Transverse colon (tissue), 4 donors: ENCODE results near the gene MAFG. TPM values are rescaled to one million over a fixed set of nuclear protein-coding genes. Genes with fewer than 3 reads are reported as not detected.

Experiments used
- DNase-seq: peaks from one replicate; pipeline ENCODE4 v3.0.0-alpha.2; 2019
- H3K27ac ChIP-seq, 4 donors: fragments of 200-600 bp; sonication (generic); 2 replicates each; pipeline ENCODE4 v1.5.1; 2016 to 2018; ENCODE audit warnings: inconsistent platforms in 4 of 4
- H3K27me3 ChIP-seq: fragments of 200-600 bp; sonication (generic); 2 replicates; pipeline ENCODE4 v1.5.1; 2017; ENCODE audit warnings: inconsistent platforms
- H3K36me3 ChIP-seq, 4 donors: fragments of 200-600 bp; sonication (generic); 2 replicates each; pipeline ENCODE4 v1.5.1; 2017 to 2019; ENCODE audit warnings: inconsistent platforms in 4 of 4
- H3K4me1 ChIP-seq, 4 donors: fragments of 200-600 bp; sonication (generic); 2 replicates each; pipeline ENCODE4 v1.5.1; 2017 to 2020; ENCODE audit warnings: inconsistent platforms in 4 of 4
- H3K4me3 ChIP-seq, 4 donors: fragments of 200-600 bp; sonication (generic); 1 replicate in 1 of 4; 2 replicates in 3 of 4; pipeline versions ENCODE4 v1.5.1 to v1.6.1; 2017 to 2019; ENCODE audit warnings: inconsistent platforms in 4 of 4
- H3K9me3 ChIP-seq, 2 donors: fragments of 200-600 bp; sonication (generic); 2 replicates each; pipeline ENCODE4 v1.5.1; 2017 to 2019; ENCODE audit warnings: inconsistent platforms in 2 of 2
- EP300 ChIP-seq: sonication (generic); formaldehyde crosslinking; IDR thresholded peaks from one replicate; pipeline ENCODE4 v1.6.1; 2017; ENCODE audit warnings: antibody characterized with exemption, low read depth
- POLR2A ChIP-seq: fragments of 450-650 bp; IDR thresholded peaks from one replicate; pipeline ENCODE4 v1.6.1; 2016; ENCODE audit warnings: antibody characterized with exemption, mild to moderate bottlenecking, moderate library complexity
- POLR2AphosphoS5 ChIP-seq, 3 donors: sonication (generic); formaldehyde crosslinking; IDR thresholded peaks; one replicate each; pipeline ENCODE4 v1.6.1; 2016; ENCODE audit warnings: antibody characterized with exemption in 3 of 3
- WGBS, 2 donors: methylation state at CpG; one replicate each; pipeline ENCODE4 v1.1.5; 2018; ENCODE audit warnings: low coverage in 1 of 2; 5-methylcytosine and 5-hydroxymethylcytosine counted together
- in situ Hi-C, 4 donors: fragments of 200-750 bp; cut with MboI; loops; one replicate each; pipeline versions ENCODE4 v1.15.0 to v1.15.1; 2017; ENCODE audit warnings: low sequenced_read_pairs in 3 of 4, low pct_ligation_motif_present in 1 of 4, low pct_unique_long_range_greater_than_20kb in 1 of 4
- intact Hi-C: fragments of 100-400 bp; cut with DNase I; formaldehyde crosslinking; loops from one replicate; pipeline ENCODE4 v1.15.1; 2023; ENCODE audit warnings: low total_unique reads
- total RNA-seq, 4 donors: library from RNA; depleted of rRNA; stranded (reverse); fragments of >200 nt; gene quantifications; one replicate each; pipeline ENCODE4 v1.1.0, GENCODE V29; 2016
- TF ChIP-seq, protein P1 (sequence below), 5 experiments: fragments of 200-600 bp in 3 of 5; fragments of 450-650 bp in 2 of 5; sonication (generic) in 3 of 5; IDR thresholded peaks; 1 replicate in 2 of 5; 2 replicates in 3 of 5; pipeline ENCODE4 v1.5.1; 2016 to 2017; ENCODE audit warnings: antibody characterized with exemption in 5 of 5, inconsistent platforms in 3 of 5, mild to moderate bottlenecking in 2 of 5, moderate library complexity in 1 of 5

The MAFG gene
- total RNA-seq, 4 donors from 2014 or later, result 22.4 to 34.4 (median 24.3) TPM

DNA sequence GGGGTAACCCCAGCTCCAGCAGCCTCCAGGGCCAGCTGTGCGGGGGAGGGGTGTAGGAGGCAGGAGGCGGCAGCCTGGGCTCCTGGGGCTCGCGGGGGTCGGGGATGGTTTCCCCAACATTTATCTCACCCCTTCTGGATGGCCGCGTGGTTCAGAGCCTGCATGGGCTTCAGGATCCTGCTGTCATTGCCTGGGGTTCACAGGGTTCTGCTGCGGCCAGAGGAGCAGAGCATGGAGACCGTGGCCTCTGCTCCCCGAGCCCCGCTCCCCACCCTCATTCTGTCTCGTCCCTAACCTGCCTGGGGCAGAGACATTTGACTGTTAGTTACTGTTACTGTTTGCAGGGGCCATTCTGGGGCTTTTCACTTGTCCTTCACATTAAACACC is 14.6 kb upstream of the MAFG start:
- no peaks in the 10 kb centered on the region for H3K9me3 ChIP-seq
- intact Hi-C loops (no loop called here), in situ Hi-C loops (no loop called here)
- TF ChIP-seq, protein P1, sequence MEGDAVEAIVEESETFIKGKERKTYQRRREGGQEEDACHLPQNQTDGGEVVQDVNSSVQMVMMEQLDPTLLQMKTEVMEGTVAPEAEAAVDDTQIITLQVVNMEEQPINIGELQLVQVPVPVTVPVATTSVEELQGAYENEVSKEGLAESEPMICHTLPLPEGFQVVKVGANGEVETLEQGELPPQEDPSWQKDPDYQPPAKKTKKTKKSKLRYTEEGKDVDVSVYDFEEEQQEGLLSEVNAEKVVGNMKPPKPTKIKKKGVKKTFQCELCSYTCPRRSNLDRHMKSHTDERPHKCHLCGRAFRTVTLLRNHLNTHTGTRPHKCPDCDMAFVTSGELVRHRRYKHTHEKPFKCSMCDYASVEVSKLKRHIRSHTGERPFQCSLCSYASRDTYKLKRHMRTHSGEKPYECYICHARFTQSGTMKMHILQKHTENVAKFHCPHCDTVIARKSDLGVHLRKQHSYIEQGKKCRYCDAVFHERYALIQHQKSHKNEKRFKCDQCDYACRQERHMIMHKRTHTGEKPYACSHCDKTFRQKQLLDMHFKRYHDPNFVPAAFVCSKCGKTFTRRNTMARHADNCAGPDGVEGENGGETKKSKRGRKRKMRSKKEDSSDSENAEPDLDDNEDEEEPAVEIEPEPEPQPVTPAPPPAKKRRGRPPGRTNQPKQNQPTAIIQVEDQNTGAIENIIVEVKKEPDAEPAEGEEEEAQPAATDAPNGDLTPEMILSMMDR (IDR thresholded peaks at IDR 0.05), result no peak
- TF ChIP-seq POLR2A, result no peak
- no peak for TF ChIP-seq EP300
- TF ChIP-seq POLR2AphosphoS5 (IDR thresholded peaks at IDR 0.05), result no peak
- H3K27ac ChIP-seq, result no peak overlapping the region
- 53% methylated on average over 11 of the region's 12 CpGs; no CpG with 5 or more reads in 1 of the 2 donors for WGBS, 2 donors
- no peaks in the 10 kb centered on the region for H3K36me3 ChIP-seq
- no peak overlapping the region for H3K4me3 ChIP-seq
- peaks cover 36% of the 10 kb centered on the region for H3K27me3 ChIP-seq
- peaks cover 0 to 9% (median 7%) of the 10 kb centered on the region in 4 donors for H3K4me1 ChIP-seq
- DNase-seq, result no peak

DNA sequence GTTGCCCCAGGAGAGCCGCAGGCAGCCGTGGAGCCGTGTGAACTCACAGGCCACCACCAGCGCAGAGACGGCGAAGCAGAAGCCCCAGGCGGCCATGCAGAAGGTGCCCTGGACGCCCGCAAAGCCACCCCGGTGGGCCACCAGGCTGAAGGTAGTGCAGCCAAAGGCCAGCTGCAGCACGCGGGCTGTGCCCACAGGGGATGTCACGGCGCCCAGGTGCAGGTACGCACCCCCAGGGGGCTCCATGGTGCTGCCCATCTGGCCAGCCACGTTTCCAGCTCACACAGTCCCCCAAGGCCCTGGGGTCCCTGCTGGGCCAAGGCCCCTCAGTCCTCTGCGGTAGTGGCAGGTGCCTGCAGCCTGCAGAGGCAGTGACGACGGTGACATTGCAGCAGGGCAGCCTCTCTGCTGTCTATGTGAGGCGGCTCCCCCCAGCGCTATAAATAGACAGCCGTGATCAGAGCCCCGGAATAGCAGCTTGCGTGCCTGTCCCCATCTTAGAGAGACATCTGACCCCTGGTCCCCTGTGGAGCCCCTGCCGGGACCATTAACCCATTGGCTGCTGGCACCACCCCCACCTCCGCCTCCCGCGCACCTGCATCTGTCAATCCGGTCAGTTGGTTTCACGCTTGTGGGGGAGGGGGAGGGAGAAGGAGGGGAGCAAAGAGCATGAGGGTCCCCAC is 14.1 kb upstream of the MAFG start:
- TF ChIP-seq, protein P1 (IDR thresholded peaks at IDR 0.05), result no peak
- no peak for TF ChIP-seq EP300
- TF ChIP-seq POLR2A, result no peak
- no peak for TF ChIP-seq POLR2AphosphoS5 (IDR thresholded peaks at IDR 0.05)
- Histone ChIP-seq H3K4me3 (no peak overlapping the region), H3K4me1 (peaks cover 3 to 13% (median 11%) of the 10 kb centered on the region in 4 donors), H3K27ac (no peak overlapping the region), H3K27me3 (peaks cover 36% of the 10 kb centered on the region), H3K36me3 (no peaks in the 10 kb centered on the region), H3K9me3 (no peaks in the 10 kb centered on the region)
- 46% methylated on average over 30 of the region's 30 CpGs; no CpG with 5 or more reads in 1 of the 2 donors for WGBS, 2 donors
- intact Hi-C loops (no loop called here), in situ Hi-C loops (no loop called here)
- DNase-seq, result no peak

DNA sequence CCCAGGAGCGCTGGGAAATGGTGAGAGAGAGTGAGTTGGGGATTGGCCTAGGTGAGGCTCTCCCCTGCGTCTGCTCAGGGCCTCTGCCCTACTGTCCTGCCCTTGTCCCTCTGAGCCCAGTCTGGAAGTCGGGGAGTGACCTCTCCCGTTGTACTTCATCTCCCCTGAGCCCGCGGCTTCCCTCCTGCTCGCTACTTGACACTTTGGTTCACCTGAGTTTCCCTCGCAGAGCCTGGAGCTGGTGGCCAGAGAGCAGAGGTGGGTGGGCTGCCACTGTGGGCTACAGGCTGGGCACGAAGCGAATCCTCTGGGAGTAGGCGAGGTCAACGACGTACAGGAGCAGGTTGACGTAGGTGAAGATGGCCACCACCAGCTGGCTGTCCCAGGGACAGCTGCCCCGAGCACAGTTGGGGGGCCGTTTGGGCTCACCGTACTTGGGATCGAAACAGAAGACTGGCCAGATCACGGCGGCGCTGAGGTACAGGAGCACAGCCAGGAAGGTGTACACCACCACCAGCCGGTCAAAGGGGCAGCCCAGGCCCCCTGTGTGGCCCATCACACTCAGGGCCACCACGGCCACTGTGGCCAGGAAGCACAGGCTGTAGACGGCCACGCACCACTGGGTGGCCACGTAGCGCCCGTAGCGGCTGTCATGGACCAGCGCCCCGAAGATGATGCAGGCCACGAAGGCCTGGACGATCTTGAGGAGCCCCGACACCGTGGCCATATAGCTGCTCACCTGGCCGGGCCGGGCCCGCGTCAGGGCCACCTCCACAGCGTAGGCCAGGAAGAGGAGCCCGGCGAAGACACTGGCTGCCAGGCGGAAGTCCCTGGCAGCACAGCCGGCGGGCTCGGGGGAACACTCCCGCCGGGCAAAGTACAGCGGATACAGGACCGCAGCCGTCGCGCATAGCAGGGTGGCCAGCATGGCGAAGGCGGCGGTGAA is 13.3 kb upstream of the MAFG start:
- intact Hi-C loops, result no loop called here
- TF ChIP-seq EP300, result no peak
- no peak for TF ChIP-seq POLR2A
- TF ChIP-seq, protein P1 (IDR thresholded peaks at IDR 0.05), result no peak
- no peak for TF ChIP-seq POLR2AphosphoS5 (IDR thresholded peaks at IDR 0.05)
- H3K27ac ChIP-seq, result no peak overlapping the region

DNA sequence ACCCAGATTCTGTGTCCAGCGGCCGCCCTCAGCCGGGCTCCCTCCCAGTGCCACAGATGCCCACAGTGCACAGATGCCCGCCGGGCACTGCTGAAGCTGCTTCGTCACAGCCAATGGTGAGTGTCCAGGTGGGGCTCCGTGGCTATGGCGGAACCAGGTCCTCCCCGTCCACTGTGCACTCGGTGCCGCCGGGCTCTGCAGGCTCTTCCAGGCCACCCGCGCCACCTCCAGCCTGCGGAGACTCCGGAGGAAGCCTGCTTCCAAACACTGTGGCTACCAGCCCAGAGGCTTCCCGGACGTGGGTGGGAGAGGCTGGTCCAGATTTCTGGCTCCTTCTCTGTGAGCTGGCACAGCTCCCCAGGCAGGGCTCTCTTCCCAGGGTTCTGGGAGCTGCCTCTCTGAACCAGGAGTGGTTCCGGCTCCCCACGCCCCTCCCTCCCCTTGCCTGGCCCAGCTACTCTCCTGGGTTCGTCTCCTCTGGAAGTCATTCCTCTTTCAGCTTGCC is 12.4 kb upstream of the MAFG start:
- in situ Hi-C loops, result no loop called here
- no peak for DNase-seq
- intact Hi-C loops, result no loop called here
- peaks cover 5 to 26% (median 14%) of the 10 kb centered on the region in 4 donors for H3K4me1 ChIP-seq
- 0 to 81% methylated on average over 2 to 20 of the region's 21 CpGs for WGBS, 2 donors
- no peak overlapping the region for H3K27ac ChIP-seq
- no peaks in the 10 kb centered on the region for H3K9me3 ChIP-seq
- no peak overlapping the region for H3K4me3 ChIP-seq
- no peak for TF ChIP-seq EP300
- no peak for TF ChIP-seq POLR2AphosphoS5 (IDR thresholded peaks at IDR 0.05)
- TF ChIP-seq, protein P1 (IDR thresholded peaks at IDR 0.05), result no peak
- no peak for TF ChIP-seq POLR2A
- peaks cover 35% of the 10 kb centered on the region for H3K27me3 ChIP-seq
- no peaks in the 10 kb centered on the region for H3K36me3 ChIP-seq

More for the DNA sequence above, 13.3 kb upstream of the MAFG start:
- DNase-seq, result no peak
- Histone ChIP-seq H3K36me3 (no peaks in the 10 kb centered on the region), H3K4me1 (peaks cover 5 to 21% (median 14%) of the 10 kb centered on the region in 4 donors), H3K9me3 (no peaks in the 10 kb centered on the region), H3K27me3 (peaks cover 36% of the 10 kb centered on the region), H3K4me3 (no peak overlapping the region)
- in situ Hi-C loops, result no loop called here
- 77% methylated on average over 49 of the region's 56 CpGs; no CpG with 5 or more reads in 1 of the 2 donors for WGBS, 2 donors
